Activated CD4-positive, alpha-beta T cell treated with anti-CD3 and anti-CD28 coated beads, Interleukin-2, amount 10 ng/mL, durations not matched to agents 7 days and 5 days (primary cell): ENCODE results near the gene HCN3. TPM values are rescaled to one million over a fixed set of nuclear protein-coding genes. Genes with fewer than 3 reads are reported as not detected.
A peak's percentile ranks its signal among the peaks of the same experiment; 100 is the strongest.

ENCODE experiments used
- CTCF ChIA-PET: fragments of 350-600 bp; sonication (Branson Sonifier 250); formaldehyde crosslinking; loops from one replicate; lab custom pipeline; 2021; ENCODE audit warnings: antibody characterized with exemption; lab: Charles Lee
- POLR2A ChIA-PET: fragments of 350-600 bp; sonication (Branson Sonifier 250); formaldehyde crosslinking; loops from one replicate; lab custom pipeline; 2021; ENCODE audit warnings: antibody characterized with exemption; lab: Charles Lee
- DNase-seq: peaks from one replicate; pipeline ENCODE4 v3.0.0-alpha.2; 2020
- H3K27ac Mint-ChIP-seq: one replicate; pipeline ENCODE4 v1.8.0; 2021; ENCODE audit warnings: mild to moderate bottlenecking, moderate library complexity, mixed read lengths
- H3K27me3 Mint-ChIP-seq: one replicate; pipeline ENCODE4 v1.8.0; 2021; ENCODE audit warnings: mixed read lengths
- H3K36me3 Mint-ChIP-seq: one replicate; pipeline ENCODE4 v1.8.0; 2021; ENCODE audit warnings: low read depth, mixed read lengths
- H3K4me1 Mint-ChIP-seq: one replicate; pipeline ENCODE4 v1.8.0; 2021; ENCODE audit warnings: mixed read lengths
- H3K4me3 Mint-ChIP-seq: one replicate; pipeline ENCODE4 v1.8.0; 2021; ENCODE audit warnings: mild to moderate bottlenecking, moderate library complexity, mixed read lengths
- H3K9me3 Mint-ChIP-seq: one replicate; pipeline ENCODE4 v1.8.0; 2021; ENCODE audit warnings: mixed read lengths
- total RNA-seq, 2 experiments: library from RNA; stranded (reverse); gene quantifications; one replicate each; pipeline ENCODE4 v1.2.3, GENCODE V29; 2021

HCN3 gene
- total RNA-seq, 2 experiments from 2014 or later: 2.5 to 3.4 TPM

- H3K4me3 Mint-ChIP-seq: peak overlapping the region; percentile 97
- peaks cover 29% of the 10 kb centered on the region for H3K36me3 Mint-ChIP-seq
- H3K4me1 Mint-ChIP-seq: peaks cover 34% of the 10 kb centered on the region
- H3K27me3 Mint-ChIP-seq: peaks cover 2% of the 10 kb centered on the region
- CTCF ChIA-PET: interaction anchor here (0.6 to 3.9 kb wide), 11 partner anchors 11 to 86 kb away, joined by 3 to 39 read pairs (median 3); partner anchors contain the start of genes RUSC1 and SCAMP3
- no peaks in the 10 kb centered on the region for H3K9me3 Mint-ChIP-seq
- H3K27ac Mint-ChIP-seq: peak overlapping the region; percentile 97
- DNase-seq: no peak
- POLR2A ChIA-PET: no interaction called here
These were observed 30.0 kb downstream of the HCN3 start for GRCh38 chr1:155307247-155307740.

DNA sequence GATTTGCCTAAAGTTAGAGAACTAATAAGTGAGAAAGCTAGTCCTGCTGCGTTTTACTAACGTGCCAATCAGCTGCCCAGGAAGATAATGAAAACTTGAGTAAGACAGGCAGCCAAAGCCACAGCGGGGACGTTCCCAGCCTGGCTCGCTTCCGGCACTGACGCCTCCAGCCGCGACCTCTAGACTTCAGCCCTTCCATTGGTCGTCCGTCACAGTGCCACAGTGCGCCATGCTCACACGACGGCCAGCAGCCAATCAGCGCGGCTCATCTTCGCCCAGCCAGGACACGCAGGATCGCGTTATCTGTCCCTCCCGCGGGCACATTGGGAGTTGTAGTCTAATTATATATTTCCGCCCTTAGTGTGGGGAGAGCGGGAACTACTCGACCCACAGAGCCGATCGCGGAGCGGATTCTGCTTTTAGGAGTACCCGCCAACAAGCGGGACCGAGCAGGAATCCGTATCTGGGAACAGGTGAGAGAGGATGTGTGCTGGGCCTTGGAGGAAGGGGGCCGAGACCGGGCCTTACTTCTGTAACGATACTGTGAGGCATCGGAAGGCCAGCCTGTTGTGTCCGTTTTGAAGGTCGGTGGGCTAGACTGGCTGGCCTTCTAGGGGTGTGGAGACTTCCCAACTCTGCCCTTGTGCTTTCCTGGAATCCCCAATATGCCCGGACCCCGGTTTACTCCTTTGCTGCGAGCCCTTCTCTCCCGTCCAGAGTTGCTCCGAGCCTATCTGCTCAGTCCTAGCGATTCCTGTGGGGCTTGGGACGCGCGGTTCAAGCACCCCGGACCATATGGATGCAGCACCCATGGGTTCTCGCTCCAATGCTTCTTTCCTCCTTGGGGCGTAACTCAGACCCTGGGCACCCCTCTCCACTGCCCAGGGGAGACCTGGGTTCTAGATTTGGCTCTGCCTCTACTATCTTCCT, 31.5 kb downstream of the HCN3 start, which contains the start of gene FDPS:
TSS of gene FDPS (plus strand) at position 374 of the 930 bp plus-strand sequence. CDS start 924 bp downstream, outside the sequence.
- H3K27ac Mint-ChIP-seq: peak within 1 kb of the TSS; percentile 97
- CTCF ChIA-PET: interaction anchor here (0.6 to 3.9 kb wide), 9 partner anchors 13 to 234 kb away, joined by 3 to 39 read pairs (median 4); partner anchors contain the start of genes RUSC1 and SCAMP3
- H3K9me3 Mint-ChIP-seq: no peaks in the 10 kb centered on the region
- H3K27me3 Mint-ChIP-seq: no peaks in the 10 kb centered on the region
- peaks cover 41% of the 10 kb centered on the region for H3K36me3 Mint-ChIP-seq
- POLR2A ChIA-PET: interaction anchor here (0.5 kb wide), 1 partner anchor 32 kb away, joined by 10 read pairs; no protein-coding TSS in a partner anchor
- peaks cover 44% of the 10 kb centered on the region for H3K4me1 Mint-ChIP-seq
- DNase-seq: peak; percentile 99
- peak within 1 kb of the TSS; percentile 97 for H3K4me3 Mint-ChIP-seq

DNA sequence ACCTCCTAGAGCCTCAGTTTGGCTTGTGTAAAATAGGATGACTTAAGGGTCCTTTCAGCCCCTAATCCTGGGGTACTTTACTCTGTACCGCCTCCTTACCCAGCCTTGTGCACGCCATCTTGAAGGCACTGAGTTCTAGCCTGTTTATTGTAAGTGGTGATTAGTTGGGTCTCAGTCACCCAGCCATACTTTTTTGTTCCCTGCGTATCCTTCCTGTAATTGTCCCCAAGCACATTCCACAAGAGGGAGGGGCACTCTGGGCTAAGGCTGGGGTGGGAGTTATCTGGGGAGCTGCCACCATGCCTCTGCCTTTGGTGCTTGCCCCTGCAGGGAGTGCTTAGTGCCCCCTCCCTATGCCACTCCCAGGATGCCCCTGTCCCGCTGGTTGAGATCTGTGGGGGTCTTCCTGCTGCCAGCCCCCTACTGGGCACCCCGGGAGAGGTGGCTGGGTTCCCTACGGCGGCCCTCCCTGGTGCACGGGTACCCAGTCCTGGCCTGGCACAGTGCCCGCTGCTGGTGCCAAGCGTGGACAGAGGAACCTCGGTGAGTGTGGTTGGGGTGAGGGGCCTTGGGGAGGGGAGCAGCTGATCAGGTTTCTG, 32.3 kb downstream of the HCN3 start:
- Mint-ChIP-seq H3K27me3 (no peaks in the 10 kb centered on the region), H3K4me1 (peaks cover 44% of the 10 kb centered on the region), H3K9me3 (no peaks in the 10 kb centered on the region), H3K27ac (peak overlapping the region; percentile 97), H3K36me3 (peaks cover 44% of the 10 kb centered on the region), H3K4me3 (peak overlapping the region; percentile 97)
- CTCF ChIA-PET: interaction anchor here (1.4 to 3.9 kb wide), 3 partner anchors 9 to 59 kb away, joined by 4 to 21 read pairs (median 14); no protein-coding TSS in a partner anchor
- POLR2A ChIA-PET: no interaction called here
- no peak for DNase-seq

DNA sequence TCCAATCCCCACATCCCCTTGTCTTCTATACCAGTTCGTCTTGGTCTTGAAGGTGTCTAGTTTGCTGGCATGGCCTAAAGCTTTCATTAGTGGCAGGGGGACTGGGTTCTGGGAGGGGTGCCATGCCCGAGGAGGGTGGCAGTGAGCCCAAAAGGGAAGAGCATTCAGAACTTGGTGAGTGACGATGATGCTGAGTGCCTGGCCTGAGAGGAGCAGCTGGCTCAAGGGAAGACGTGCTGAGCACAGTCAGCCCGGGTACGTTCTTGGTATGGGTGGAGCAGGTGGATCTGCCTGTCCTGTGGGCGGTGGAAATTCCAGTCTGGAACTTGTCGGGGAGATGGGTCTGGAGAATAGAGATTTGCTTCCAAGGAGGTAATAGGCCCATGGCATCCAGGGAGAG, 36.0 kb downstream of the HCN3 start:
- Mint-ChIP-seq H3K9me3 (no peaks in the 10 kb centered on the region), H3K4me1 (peaks cover 38% of the 10 kb centered on the region), H3K27me3 (no peaks in the 10 kb centered on the region), H3K27ac (no peak overlapping the region), H3K36me3 (peaks cover 53% of the 10 kb centered on the region), H3K4me3 (no peak overlapping the region)
- CTCF ChIA-PET: interaction anchor here (1.5 to 3.9 kb wide), 2 partner anchors 10 to 136 kb away, joined by 3 to 21 read pairs; no protein-coding TSS in a partner anchor
- DNase-seq: no peak
- POLR2A ChIA-PET: no interaction called here

DNA sequence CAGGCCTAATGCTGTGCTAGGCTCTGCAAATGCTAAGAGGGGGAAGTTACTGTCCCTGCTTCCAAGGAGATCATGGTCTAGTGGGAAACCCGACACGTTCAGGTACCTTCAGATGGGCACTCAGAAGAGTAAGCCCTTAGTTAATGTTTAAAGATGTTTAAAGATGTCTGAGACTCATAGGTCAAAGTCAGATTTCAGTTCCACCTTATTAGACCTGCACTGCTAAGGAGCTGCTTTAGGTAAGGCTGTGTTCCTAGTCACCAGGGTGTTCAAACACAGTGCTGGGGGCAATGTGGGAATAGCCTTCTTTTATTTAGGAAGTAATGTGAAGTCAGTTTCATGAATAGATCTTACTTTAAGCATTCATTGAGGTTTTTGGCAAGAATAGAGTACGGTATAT, 39.7 kb downstream of the HCN3 start:
- no peak for DNase-seq
- Mint-ChIP-seq H3K27me3 (no peaks in the 10 kb centered on the region), H3K4me3 (no peak overlapping the region), H3K4me1 (peaks cover 48% of the 10 kb centered on the region), H3K9me3 (no peaks in the 10 kb centered on the region), H3K27ac (no peak overlapping the region), H3K36me3 (peaks cover 36% of the 10 kb centered on the region)
- POLR2A ChIA-PET: no interaction called here
- CTCF ChIA-PET: interaction anchor here (1.0 kb wide), 1 partner anchor 66 kb away, joined by 3 read pairs; no protein-coding TSS in a partner anchor

GRCh38 chr1:155318082-155318481, 40.8 kb downstream of the HCN3 start:
- no peak for DNase-seq
- CTCF ChIA-PET: interaction anchor here (0.9 to 1.3 kb wide), 3 partner anchors 9 to 67 kb away, joined by 3 read pairs; no protein-coding TSS in a partner anchor
- H3K9me3 Mint-ChIP-seq: no peaks in the 10 kb centered on the region
- H3K27me3 Mint-ChIP-seq: no peaks in the 10 kb centered on the region
- peak overlapping the region; percentile 76 for H3K27ac Mint-ChIP-seq
- H3K4me1 Mint-ChIP-seq: peaks cover 47% of the 10 kb centered on the region
- POLR2A ChIA-PET: interaction anchor here (0.5 kb wide), 1 partner anchor 268 kb away, joined by 3 read pairs; no protein-coding TSS in a partner anchor
- H3K36me3 Mint-ChIP-seq: peaks cover 27% of the 10 kb centered on the region
- no peak overlapping the region for H3K4me3 Mint-ChIP-seq

DNA sequence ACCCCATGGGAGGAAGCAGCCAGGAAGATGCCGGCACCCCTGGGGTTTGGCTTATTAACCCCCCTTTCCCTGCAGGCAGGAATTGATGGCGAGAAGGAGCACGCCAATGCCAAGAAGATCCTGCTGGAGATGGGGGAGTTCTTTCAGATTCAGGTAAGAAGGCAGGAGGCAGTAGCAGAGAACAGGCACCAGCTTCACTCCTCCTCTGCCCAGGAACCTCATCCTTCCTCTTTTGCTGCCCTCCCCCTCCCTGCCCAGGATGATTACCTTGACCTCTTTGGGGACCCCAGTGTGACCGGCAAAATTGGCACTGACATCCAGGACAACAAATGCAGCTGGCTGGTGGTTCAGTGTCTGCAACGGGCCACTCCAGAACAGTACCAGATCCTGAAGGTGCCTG, 42.3 kb downstream of the HCN3 start:
- CTCF ChIA-PET: interaction anchor here (5.1 kb wide), 1 partner anchor 13 kb away, joined by 39 read pairs; the partner anchor contains the start of gene FDPS
- Mint-ChIP-seq H3K4me3 (no peak overlapping the region), H3K9me3 (no peaks in the 10 kb centered on the region), H3K4me1 (peaks cover 41% of the 10 kb centered on the region), H3K27ac (no peak overlapping the region), H3K36me3 (peaks cover 18% of the 10 kb centered on the region), H3K27me3 (no peaks in the 10 kb centered on the region)
- POLR2A ChIA-PET: interaction anchor here (0.5 kb wide), 1 partner anchor 235 kb away, joined by 4 read pairs; no protein-coding TSS in a partner anchor
- DNase-seq: no peak

- ChIA-PET POLR2A (no interaction called here), CTCF (interaction anchor here (0.6 to 5.4 kb wide), 5 partner anchors 13 to 295 kb away, joined by 3 to 60 read pairs (median 3); partner anchors contain the start of gene FDPS)
- no peaks in the 10 kb centered on the region for H3K9me3 Mint-ChIP-seq
- H3K4me1 Mint-ChIP-seq: peaks cover 43% of the 10 kb centered on the region
- peak overlapping the region; percentile 62 for H3K27ac Mint-ChIP-seq
- H3K27me3 Mint-ChIP-seq: no peaks in the 10 kb centered on the region
- peaks cover 14% of the 10 kb centered on the region for H3K36me3 Mint-ChIP-seq
- peak overlapping the region; percentile 65 for H3K4me3 Mint-ChIP-seq
- DNase-seq: peak; percentile 19
These were observed 43.0 kb downstream of the HCN3 start for GRCh38 chr1:155320252-155320651.

DNA sequence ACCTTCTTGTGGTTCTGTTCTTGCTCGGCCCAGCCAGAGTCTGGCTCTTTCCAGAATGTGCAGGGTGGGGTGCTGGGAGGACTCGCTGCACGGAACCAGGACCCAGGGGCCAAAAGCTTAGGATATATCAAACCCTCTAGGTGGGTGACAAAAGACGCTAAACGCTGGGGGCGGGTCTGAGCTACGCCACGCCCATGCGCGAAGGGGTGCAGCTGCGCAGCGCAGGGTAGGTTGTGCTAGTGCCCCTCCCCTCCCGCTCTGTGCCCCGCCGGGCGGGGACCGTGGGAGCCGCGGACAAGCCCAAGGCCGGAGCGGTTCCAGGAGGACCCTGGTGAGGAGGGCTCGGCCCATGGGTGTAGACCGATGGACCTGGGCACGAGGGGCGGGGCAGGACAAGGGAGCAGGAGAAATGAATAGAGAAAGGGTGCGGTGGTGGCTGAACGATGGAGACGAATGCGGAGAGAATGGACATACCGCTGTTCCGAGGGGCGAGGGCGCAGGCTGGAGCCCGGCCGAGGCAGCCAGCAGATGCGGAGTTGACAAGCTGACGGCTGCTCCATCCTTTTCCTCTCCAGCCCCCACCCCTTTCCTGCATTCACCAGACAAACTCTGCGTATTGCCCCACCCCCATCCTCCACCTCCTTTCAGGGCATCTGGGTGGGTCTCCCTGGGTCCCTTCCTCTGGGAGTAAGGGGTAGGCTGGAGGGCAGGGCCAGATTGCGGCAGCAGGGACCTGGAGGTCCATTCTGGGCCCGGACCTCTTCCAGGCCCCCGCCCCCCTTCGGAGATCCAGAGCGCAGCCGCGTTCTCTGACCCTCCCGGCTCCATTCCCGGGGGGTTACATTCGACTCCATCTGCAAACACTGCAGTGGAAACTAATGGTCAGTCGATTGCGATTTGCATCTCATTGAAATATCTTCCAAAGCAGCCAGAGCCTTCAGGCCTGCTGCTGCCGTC, 43.7 kb downstream of the HCN3 start, which contains the start of gene RUSC1:
TSS of gene RUSC1 (plus strand) at position 234 of the 957 bp plus-strand sequence. CDS start 880 bp downstream, outside the sequence.
- Mint-ChIP-seq H3K4me3 (peak within 1 kb of the TSS; percentile 65), H3K4me1 (peaks cover 48% of the 10 kb centered on the region)
- CTCF ChIA-PET: interaction anchor here (0.6 to 5.4 kb wide), 8 partner anchors 14 to 294 kb away, joined by 3 to 60 read pairs (median 3); partner anchors contain the start of gene FDPS

DNA sequence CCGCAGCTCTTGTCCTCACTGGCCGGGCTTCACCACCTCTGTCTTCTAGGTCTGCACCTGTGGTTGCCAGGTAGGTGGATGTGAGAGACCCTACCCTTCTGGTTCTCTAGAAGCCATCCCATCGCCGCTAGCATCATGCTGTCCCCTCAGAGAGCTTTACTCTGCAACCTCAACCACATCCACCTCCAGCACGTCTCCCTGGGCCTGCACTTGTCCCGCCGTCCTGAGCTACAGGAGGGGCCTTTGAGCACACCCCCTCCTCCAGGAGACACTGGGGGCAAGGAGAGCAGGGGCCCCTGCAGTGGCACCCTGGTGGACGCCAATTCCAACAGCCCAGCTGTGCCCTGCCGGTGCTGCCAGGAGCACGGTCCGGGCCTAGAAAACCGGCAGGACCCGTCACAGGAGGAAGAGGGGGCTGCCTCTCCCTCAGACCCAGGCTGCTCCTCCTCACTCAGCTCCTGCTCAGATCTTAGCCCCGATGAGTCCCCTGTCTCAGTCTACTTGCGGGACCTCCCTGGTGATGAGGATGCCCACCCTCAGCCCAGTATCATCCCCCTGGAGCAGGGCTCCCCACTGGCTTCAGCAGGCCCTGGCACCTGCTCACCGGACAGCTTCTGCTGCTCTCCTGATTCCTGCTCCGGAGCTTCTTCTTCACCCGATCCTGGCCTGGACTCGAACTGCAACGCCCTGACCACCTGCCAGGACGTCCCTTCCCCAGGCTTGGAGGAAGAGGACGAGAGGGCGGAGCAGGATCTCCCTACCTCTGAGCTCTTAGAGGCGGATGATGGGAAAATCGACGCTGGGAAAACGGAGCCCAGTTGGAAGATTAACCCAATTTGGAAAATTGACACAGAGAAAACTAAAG, 44.6 kb downstream of the HCN3 start:
- no peaks in the 10 kb centered on the region for H3K27me3 Mint-ChIP-seq
- no peak for DNase-seq
- H3K9me3 Mint-ChIP-seq: no peaks in the 10 kb centered on the region
- ChIA-PET CTCF (interaction anchor here (0.6 to 5.4 kb wide), 12 partner anchors 8 to 1079 kb away, joined by 3 to 60 read pairs (median 4); partner anchors contain the start of genes FDPS, HCN3 and PKLR), POLR2A (no interaction called here)
- H3K4me3 Mint-ChIP-seq: peak overlapping the region; percentile 65
- H3K36me3 Mint-ChIP-seq: peaks cover 14% of the 10 kb centered on the region
- no peak overlapping the region for H3K27ac Mint-ChIP-seq
- H3K4me1 Mint-ChIP-seq: peaks cover 52% of the 10 kb centered on the region

More for the DNA sequence above, 43.7 kb downstream of the HCN3 start, which contains the start of gene RUSC1:
- peak; percentile 86 for DNase-seq
- Mint-ChIP-seq H3K36me3 (peaks cover 14% of the 10 kb centered on the region), H3K9me3 (no peaks in the 10 kb centered on the region), H3K27me3 (no peaks in the 10 kb centered on the region), H3K27ac (peak within 1 kb of the TSS; percentile 62)
- POLR2A ChIA-PET: no interaction called here
